Measurements from ENCODE around the gene RIPPLY3.

The RIPPLY3 gene

DNA sequence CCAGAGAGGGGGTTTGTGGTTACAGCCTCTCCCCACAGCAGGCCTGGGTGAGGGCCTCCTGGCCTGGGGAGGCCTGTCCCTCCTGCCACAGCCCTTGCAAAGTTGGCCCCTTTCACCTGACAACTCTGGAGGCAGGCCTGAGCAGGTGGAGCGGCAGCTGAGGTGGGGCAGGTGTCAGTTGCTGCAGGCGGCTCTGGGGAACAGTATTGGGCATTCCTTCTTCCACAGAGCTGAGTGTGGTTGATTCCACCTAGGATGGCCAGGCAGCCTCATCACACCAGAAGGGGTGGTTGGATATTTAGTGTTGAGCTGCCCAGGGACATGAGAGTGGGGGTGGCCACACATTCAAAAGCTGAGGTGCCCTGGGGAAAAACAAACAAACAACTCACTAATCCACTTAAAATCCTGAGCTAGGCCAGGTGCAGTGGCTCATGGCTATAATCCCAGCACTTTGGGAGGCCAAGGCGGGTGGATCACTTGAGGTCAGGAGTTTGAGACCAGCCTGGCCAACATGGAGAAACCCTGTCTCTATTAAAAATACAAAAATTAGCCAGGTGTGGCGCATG, 35.3 kb downstream of the RIPPLY3 start:
- H3K9me3 ChIP-seq (ENCODE audit: insufficient read depth, low read depth, low read length) = no peaks in the 10 kb centered on the region
- H3K27me3 ChIP-seq (ENCODE audit: insufficient read depth, low read length, poor library complexity, severe bottlenecking) = no peaks in the 10 kb centered on the region
- no peaks in the 10 kb centered on the region for H3K9me2 ChIP-seq (replicated peaks; ENCODE audit: low read depth, low read length)
- no peak overlapping the region for H3K4me2 ChIP-seq (ENCODE audit: low read depth, low read length, poor library complexity, severe bottlenecking)
- H4K20me1 ChIP-seq (ENCODE audit: insufficient read depth, low read length, poor library complexity, severe bottlenecking) = no peaks in the 10 kb centered on the region
- H3K4me1 ChIP-seq (ENCODE audit: insufficient read depth, low read length, poor library complexity, severe bottlenecking) = peaks cover 43% of the 10 kb centered on the region
- H3K9ac ChIP-seq (ENCODE audit: low read depth, low read length, poor library complexity, severe bottlenecking) = peak overlapping the region; percentile 12
- H3K4me3 ChIP-seq (ENCODE audit: low read length, poor library complexity, severe bottlenecking) = no peak overlapping the region
- TF ChIP-seq, protein P1, sequence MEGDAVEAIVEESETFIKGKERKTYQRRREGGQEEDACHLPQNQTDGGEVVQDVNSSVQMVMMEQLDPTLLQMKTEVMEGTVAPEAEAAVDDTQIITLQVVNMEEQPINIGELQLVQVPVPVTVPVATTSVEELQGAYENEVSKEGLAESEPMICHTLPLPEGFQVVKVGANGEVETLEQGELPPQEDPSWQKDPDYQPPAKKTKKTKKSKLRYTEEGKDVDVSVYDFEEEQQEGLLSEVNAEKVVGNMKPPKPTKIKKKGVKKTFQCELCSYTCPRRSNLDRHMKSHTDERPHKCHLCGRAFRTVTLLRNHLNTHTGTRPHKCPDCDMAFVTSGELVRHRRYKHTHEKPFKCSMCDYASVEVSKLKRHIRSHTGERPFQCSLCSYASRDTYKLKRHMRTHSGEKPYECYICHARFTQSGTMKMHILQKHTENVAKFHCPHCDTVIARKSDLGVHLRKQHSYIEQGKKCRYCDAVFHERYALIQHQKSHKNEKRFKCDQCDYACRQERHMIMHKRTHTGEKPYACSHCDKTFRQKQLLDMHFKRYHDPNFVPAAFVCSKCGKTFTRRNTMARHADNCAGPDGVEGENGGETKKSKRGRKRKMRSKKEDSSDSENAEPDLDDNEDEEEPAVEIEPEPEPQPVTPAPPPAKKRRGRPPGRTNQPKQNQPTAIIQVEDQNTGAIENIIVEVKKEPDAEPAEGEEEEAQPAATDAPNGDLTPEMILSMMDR (conservative IDR thresholded peaks at IDR 0.05; ENCODE audit: low read length) = no peak
- TF ChIP-seq EZH2phosphoT487 (IDR thresholded peaks at IDR 0.05; ENCODE audit: borderline replicate concordance) = no peak
- peaks cover 5% of the 10 kb centered on the region for H3F3A ChIP-seq (ENCODE audit: low read depth)
- H3K36me3 ChIP-seq (ENCODE audit: insufficient read depth, low read length) = no peaks in the 10 kb centered on the region
- no peaks in the 10 kb centered on the region for H3K79me2 ChIP-seq (ENCODE audit: insufficient read depth, low read length)
- no peak overlapping the region for H2AFZ ChIP-seq (ENCODE audit: low read length)

DNA sequence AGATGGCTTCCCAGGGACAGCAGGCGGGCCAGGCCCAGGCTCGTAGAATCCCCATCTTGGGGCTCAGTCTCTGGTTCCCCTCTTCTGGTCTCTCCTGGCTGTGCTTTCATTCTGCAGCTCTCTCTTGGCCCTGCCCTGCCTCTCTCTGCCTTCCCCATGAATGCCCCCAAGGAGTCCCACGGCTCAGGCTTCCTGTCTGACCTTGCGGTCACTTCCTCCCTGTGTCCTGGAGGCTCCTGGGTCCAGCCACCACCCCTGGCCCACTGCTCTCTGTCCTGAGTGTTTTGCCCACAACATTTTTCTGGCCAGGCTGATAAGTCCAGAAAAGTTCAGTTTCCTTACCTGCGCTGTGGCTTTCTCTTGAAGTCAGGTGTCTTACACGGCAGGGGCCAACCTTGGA, 37.3 kb downstream of the RIPPLY3 start:
- H3K4me2 ChIP-seq (ENCODE audit: low read depth, low read length, poor library complexity, severe bottlenecking) = peak overlapping the region; percentile 88

DNA sequence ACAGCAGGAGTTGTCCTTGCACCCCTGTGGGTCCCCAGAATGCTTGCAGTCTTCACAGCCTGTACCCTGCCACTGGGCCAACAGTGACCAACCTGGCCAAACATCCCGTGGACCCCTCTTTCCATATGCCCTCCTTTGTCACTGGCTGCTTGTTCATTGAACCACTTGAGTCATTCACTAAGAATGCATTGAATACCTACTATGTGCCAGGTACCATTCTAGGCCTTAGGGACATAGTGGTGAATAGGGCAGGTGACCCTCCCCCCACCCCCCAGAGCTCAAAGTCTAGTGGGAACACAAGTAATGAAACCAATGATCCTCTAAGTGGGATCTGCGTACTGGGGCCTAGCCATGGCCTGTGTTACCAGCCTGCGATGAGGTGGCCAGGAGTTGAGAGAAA, 38.1 kb downstream of the RIPPLY3 start:
- H3K9me2 ChIP-seq (replicated peaks; ENCODE audit: low read depth, low read length) = no peaks in the 10 kb centered on the region
- H3K4me3 ChIP-seq (ENCODE audit: low read length, poor library complexity, severe bottlenecking) = peak overlapping the region; percentile 51
- H3K9ac ChIP-seq (ENCODE audit: low read depth, low read length, poor library complexity, severe bottlenecking) = peak overlapping the region; percentile 79
- no peaks in the 10 kb centered on the region for H3K27me3 ChIP-seq (ENCODE audit: insufficient read depth, low read length, poor library complexity, severe bottlenecking)
- TF ChIP-seq, protein P1 (conservative IDR thresholded peaks at IDR 0.05; ENCODE audit: low read length) = no peak
- TF ChIP-seq EZH2phosphoT487 (IDR thresholded peaks at IDR 0.05; ENCODE audit: borderline replicate concordance) = no peak
- no peak overlapping the region for H2AFZ ChIP-seq (ENCODE audit: low read length)
- H4K20me1 ChIP-seq (ENCODE audit: insufficient read depth, low read length, poor library complexity, severe bottlenecking) = no peaks in the 10 kb centered on the region
- no peaks in the 10 kb centered on the region for H3K36me3 ChIP-seq (ENCODE audit: insufficient read depth, low read length)
- no peaks in the 10 kb centered on the region for H3K9me3 ChIP-seq (ENCODE audit: insufficient read depth, low read depth, low read length)
- H3K4me1 ChIP-seq (ENCODE audit: insufficient read depth, low read length, poor library complexity, severe bottlenecking) = peaks cover 52% of the 10 kb centered on the region
- no peaks in the 10 kb centered on the region for H3K79me2 ChIP-seq (ENCODE audit: insufficient read depth, low read length)
- H3K4me2 ChIP-seq (ENCODE audit: low read depth, low read length, poor library complexity, severe bottlenecking) = peak overlapping the region; percentile 88
- peaks cover 5% of the 10 kb centered on the region for H3F3A ChIP-seq (ENCODE audit: low read depth)

More for the DNA sequence above, 37.3 kb downstream of the RIPPLY3 start:
- Histone ChIP-seq H3F3A (ENCODE audit: low read depth) (peaks cover 5% of the 10 kb centered on the region), H4K20me1 (ENCODE audit: insufficient read depth, low read length, poor library complexity, severe bottlenecking) (no peaks in the 10 kb centered on the region), H2AFZ (ENCODE audit: low read length) (no peak overlapping the region), H3K9ac (ENCODE audit: low read depth, low read length, poor library complexity, severe bottlenecking) (peak overlapping the region; percentile 79), H3K9me3 (ENCODE audit: insufficient read depth, low read depth, low read length) (no peaks in the 10 kb centered on the region), H3K4me1 (ENCODE audit: insufficient read depth, low read length, poor library complexity, severe bottlenecking) (peaks cover 52% of the 10 kb centered on the region), H3K9me2 (replicated peaks; ENCODE audit: low read depth, low read length) (no peaks in the 10 kb centered on the region), H3K36me3 (ENCODE audit: insufficient read depth, low read length) (no peaks in the 10 kb centered on the region), H3K79me2 (ENCODE audit: insufficient read depth, low read length) (no peaks in the 10 kb centered on the region), H3K27me3 (ENCODE audit: insufficient read depth, low read length, poor library complexity, severe bottlenecking) (no peaks in the 10 kb centered on the region), H3K4me3 (ENCODE audit: low read length, poor library complexity, severe bottlenecking) (no peak overlapping the region)
- TF ChIP-seq, protein P1 (conservative IDR thresholded peaks at IDR 0.05; ENCODE audit: low read length) = no peak
- TF ChIP-seq EZH2phosphoT487 (IDR thresholded peaks at IDR 0.05; ENCODE audit: borderline replicate concordance) = no peak

All from Loucy (cell line).